ENCODE measurements around the gene HARS1.

- TF ChIP-seq, protein P1, sequence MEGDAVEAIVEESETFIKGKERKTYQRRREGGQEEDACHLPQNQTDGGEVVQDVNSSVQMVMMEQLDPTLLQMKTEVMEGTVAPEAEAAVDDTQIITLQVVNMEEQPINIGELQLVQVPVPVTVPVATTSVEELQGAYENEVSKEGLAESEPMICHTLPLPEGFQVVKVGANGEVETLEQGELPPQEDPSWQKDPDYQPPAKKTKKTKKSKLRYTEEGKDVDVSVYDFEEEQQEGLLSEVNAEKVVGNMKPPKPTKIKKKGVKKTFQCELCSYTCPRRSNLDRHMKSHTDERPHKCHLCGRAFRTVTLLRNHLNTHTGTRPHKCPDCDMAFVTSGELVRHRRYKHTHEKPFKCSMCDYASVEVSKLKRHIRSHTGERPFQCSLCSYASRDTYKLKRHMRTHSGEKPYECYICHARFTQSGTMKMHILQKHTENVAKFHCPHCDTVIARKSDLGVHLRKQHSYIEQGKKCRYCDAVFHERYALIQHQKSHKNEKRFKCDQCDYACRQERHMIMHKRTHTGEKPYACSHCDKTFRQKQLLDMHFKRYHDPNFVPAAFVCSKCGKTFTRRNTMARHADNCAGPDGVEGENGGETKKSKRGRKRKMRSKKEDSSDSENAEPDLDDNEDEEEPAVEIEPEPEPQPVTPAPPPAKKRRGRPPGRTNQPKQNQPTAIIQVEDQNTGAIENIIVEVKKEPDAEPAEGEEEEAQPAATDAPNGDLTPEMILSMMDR (IDR thresholded peaks at IDR 0.05; ENCODE audit: extremely low read depth in 1 of 2, insufficient read depth in 1 of 2, low read depth in 1 of 2, low read length in 2 of 2): no peak
- no peak for TF ChIP-seq MAX (IDR thresholded peaks at IDR 0.05; ENCODE audit: insufficient read depth, insufficient read length)
- no peak for TF ChIP-seq POLR2A (IDR thresholded peaks at IDR 0.05; ENCODE audit: low read depth, low read length)
- TF ChIP-seq GATA2 (IDR thresholded peaks at IDR 0.05; ENCODE audit: insufficient read depth, insufficient read length, low read depth, low read length): no peak
- no peak for TF ChIP-seq EZH2 (IDR thresholded peaks at IDR 0.05; ENCODE audit: borderline replicate concordance, low read depth, low read length, severe bottlenecking)
Measured at GRCh38 chr5:140725799-140726471, 34.8 kb upstream of the HARS1 start.
